GM12801 (cell line): ENCODE measurements around the gene CCDC33.

ENCODE experiments used
- TF ChIP-seq, protein P1 (sequence below): IDR thresholded peaks from one replicate; pipeline ENCODE4 v1.5.1; 2011; ENCODE audit warnings: control low read depth; ENCODE audit not compliant: insufficient read length; ENCODE audit errors: extremely low read depth

Gene CCDC33

GRCh38 chr15:74335396-74335795 lies 99.3 kb downstream of the CCDC33 start:
- TF ChIP-seq, protein P1, sequence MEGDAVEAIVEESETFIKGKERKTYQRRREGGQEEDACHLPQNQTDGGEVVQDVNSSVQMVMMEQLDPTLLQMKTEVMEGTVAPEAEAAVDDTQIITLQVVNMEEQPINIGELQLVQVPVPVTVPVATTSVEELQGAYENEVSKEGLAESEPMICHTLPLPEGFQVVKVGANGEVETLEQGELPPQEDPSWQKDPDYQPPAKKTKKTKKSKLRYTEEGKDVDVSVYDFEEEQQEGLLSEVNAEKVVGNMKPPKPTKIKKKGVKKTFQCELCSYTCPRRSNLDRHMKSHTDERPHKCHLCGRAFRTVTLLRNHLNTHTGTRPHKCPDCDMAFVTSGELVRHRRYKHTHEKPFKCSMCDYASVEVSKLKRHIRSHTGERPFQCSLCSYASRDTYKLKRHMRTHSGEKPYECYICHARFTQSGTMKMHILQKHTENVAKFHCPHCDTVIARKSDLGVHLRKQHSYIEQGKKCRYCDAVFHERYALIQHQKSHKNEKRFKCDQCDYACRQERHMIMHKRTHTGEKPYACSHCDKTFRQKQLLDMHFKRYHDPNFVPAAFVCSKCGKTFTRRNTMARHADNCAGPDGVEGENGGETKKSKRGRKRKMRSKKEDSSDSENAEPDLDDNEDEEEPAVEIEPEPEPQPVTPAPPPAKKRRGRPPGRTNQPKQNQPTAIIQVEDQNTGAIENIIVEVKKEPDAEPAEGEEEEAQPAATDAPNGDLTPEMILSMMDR: no peak

DNA sequence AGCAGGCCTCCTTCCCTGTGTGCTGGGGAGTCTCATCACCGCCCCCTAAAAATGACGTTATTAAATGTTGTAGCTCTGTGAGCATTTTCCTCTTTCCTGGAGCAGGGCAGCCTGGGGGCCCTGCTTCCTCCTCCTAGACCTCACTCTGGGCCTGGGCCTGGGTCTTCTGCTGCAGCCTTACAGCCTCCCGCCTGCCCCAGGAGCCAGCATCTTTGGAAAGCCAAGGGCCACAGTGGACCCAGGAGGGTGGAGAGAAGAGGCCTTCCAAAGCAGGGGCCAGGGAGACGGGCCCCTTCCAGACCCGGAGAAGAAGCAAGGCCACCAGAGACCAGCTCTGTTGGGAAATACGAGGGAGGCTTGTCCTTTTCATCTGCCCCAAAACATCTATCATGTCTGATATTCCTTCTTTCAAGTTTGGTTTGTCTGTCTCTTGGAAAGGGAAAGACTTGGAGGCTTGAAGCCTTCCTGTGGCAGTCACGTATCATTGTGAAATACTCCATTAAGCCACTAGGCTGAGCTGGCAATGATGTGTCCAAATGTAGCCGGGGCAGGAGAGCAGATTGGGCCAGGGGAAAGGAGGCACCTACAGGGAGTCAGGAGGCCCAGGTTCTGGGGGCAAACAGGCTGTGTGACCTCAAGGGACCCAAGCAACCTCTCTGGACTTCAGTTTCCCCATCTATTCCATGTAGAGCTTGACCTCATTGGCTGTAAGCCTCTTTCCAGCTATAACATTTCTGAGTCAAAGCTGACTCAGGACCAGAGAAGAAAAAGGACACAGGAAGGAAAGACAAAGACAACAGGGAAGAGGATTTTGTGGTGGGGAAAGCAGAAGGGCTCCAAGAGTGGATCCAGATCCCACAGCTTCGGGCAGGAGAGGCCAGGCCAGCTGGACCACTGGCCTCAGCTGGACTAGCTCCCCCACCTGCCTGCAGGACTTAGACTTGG lies 100.2 kb downstream of the CCDC33 start:
- TF ChIP-seq, protein P1: no peak

DNA sequence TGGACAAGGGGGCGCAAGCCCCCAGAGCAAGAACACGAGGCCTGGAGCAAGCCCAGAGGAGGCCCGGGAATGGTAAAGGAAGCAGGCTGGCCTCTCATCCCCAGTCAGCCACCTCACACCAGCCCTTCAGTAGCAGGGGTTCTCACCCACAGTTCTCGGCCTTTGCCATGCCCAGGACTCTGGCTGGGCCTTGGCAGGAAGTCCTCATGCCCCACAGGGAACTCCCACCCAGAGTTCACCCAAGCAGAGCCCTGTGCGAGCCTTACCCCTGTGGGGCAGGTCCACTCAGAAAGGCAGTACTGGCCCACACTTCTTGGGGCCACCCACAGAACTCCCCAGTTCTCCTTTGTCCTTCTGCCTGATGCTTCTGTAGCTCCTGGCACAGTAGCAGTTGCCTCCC lies 101.0 kb downstream of the CCDC33 start:
- TF ChIP-seq, protein P1: no peak

DNA sequence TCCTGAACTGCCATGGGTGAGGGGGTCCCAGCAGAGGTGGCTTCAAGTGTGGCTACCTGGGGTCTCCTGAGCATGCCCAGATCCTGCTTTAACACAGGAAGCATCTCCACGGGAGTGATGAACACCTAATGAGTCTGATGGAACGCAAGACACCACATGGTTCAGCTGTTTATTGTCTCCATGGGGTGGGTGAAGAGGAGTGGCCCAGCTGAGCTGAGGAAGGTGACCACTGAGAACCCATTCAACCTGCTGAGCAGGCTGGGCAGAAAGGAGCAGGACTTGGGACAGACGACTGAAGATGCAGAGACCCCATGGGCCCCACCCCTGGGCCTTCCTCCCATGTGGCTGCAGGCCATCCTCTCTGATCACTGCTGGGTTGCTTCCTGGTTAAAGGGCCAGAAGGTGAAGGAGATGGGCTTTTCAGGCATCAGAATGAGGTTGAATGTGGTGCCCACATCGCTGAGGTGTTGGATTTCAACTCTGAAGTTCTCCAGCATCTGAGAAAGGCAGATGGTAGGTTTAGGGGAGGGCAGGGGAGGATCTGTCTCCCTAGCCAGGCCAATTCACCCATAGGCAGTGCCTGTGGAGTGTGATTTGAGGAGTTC lies 101.6 kb downstream of the CCDC33 start:
- TF ChIP-seq, protein P1: no peak

DNA sequence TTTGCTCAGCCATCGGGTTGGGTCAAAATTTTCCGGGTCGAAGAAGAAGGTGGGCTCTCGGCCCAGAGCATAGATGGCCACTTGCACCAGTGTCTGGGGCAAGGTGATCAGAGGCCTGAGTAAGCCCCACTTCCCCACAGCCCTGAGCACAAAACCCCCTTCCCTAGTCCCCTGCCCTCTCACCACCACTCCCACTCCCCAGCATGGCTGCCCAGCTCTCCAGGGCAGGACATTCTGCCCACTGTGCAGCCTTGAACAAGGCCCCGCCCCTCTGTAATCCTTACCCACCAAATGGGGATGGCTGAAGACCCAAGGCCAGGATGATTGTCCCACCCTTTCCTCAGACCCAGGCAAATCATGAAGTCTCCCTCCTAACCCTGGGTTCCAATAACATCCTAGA lies 102.5 kb downstream of the CCDC33 start:
- TF ChIP-seq, protein P1: no peak

DNA sequence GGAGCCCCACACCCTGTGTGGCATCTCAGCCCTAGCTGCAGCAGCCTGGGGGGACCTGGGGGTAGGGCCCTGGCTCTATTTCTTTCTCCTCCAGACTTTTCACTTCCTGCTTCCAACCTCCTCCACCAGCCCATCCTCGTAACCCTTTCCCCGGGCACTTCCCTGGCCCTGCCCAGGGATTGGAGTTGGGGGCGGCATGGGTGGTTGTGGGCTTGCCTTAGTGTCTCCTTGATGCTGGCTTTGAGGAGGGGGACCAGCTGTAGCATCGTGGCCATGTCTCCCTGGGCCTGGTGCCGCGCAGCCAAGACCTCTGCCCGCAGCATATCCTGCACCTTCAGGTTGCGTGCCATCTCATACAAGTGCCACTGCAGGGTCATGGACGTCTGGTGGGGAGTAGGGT lies 103.2 kb downstream of the CCDC33 start:
- TF ChIP-seq, protein P1: no peak

- TF ChIP-seq, protein P1: no peak
Measured at GRCh38 chr15:74340150-74340549, 104.0 kb downstream of the CCDC33 start.
